DOHH2 (cell line): Measurements from ENCODE around the gene ARHGAP19.

ENCODE experiments used
- CTCF ChIP-seq: fragments of 200-600 bp; sonication (generic); IDR thresholded peaks from one replicate; pipeline ENCODE4 v1.5.1; 2014; ENCODE audit warnings: antibody characterized with exemption, mild to moderate bottlenecking, low read depth, low read length; ENCODE audit not compliant: poor library complexity, severe bottlenecking
- EZH2phosphoT487 ChIP-seq: fragments of 200-600 bp; sonication (generic); IDR thresholded peaks from 2 replicates; pipeline ENCODE4 v1.6.1; 2017; ENCODE audit warnings: borderline replicate concordance, mild to moderate bottlenecking, antibody characterized with exemption, low read length, moderate library complexity, mixed read lengths

DNA sequence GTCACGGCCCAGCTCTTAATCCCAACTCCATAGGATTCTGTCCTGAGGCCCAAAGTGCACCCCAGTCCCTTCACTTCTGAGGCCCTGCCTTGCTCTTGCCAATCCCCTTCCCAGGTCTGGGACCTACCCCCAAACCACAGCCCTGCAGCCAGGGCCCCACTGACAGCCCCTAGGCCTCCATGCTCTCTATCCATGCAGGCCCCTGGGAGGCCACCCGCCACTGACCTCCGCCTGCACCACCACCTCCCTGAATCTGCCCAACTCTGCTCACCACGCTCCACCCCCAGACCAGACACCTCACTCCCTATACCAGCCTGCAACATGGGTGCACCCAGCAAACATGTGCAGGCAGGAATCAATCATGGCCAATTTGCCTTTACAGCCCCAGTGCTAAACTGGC, 116.9 kb downstream of the ARHGAP19 start:
- TF ChIP-seq CTCF (no peak), EZH2phosphoT487 (no peak)
